HG03025 (cell line): ENCODE measurements around the gene MRPL10.

Experiments used
- ATAC-seq: cut with Tn5 transposase; IDR thresholded peaks from one replicate; pipeline ENCODE4 v1.9.1; 2021; ENCODE audit warnings: mild to moderate bottlenecking, moderate library complexity; ENCODE audit not compliant: unreplicated experiment, low FRiP score

Gene MRPL10

DNA sequence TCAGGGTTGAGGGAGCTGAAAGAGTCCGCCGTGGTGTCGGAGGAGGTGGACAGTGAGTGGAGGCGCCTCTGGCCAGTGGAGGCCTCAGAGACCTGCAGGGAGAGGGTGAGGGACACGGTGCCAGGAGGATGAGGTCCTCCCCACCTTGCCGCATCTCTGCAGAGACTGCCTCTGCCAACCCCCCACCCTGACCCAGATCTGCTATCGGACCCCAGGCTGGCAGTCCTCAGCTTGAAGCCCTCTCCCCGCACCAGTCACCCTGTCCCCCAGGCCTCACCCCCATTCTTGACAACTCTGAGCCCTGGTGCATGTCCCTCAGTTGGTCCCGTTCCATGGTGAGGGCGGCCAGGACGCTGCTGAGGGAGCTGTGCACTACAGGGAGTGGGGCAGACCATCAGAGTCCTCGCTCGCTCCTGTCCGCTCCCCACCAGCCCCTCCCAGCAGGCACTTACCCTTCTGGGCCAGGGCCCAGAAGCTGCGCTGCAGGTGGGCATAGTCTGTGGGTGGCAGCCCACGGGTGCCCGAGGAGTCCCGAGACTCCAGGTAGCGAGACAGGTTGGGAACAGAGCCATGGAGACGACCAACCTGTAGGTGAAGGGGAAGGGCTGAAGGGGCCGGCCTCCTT lies 15.1 kb downstream of the MRPL10 start:
- ATAC-seq, result no peak

DNA sequence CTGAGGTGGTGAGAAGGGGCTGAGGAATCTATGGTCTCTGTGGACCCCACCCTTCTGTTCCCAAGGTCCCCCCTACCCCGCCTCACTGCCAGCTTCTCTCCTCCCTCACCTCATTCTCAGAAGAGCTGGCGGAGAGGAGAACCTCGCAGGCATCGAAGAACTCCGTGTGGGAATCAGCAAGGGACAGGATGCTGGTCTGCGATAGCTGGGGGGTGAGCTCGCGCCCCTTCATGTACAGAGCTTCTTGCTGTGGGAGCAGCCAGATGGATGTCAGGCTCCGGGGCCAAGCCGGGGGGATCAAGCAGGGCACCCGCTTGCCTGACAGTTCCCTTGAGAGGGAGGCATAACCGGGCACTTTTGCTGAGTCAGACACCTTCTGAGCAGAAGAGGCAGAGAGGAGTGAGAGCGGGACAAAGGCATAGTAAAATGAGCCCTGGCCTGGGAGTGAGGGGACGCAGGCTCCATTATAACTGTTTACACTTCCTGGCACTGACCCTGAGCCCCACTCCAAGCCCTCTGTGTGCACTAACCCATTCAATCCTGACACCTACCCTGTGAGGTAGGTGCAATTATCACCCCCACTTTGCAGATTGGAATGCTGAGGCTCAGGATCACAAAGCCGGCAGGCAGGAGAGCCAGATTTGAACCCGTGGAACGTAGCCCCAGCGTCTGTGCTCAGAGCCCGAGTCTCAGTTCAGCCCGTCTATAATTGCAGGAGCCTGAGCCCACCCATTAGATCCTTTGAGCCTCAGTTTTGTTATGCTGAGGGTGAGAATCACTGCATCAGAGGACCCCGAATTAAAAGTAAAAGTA lies 16.0 kb downstream of the MRPL10 start:
- no peak for ATAC-seq

DNA sequence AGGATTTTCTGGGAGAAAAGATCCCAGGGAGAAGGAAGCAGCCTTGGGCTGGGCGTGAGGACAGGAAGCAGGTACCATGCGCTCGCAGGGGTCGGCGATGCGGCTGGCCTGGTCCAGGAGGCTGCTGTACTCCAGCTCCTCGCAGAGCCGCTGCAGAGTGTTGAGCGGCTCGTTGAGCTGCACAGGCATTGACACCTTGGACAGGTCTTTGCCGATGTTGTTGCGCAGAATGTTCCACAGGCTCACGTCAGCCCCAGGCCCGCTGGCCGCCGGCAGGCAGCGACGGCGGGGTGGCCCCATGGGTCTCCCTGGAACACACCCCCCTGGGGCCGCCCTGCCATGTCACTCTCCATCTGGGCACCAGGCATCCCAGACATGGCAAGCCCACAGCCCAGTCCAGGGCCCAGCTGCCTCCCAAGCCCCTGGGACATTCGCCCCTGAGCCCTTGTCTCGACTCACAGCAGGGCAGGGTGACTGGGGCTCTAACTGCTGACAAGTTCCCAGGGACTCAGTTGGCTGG lies 17.8 kb downstream of the MRPL10 start:
- ATAC-seq, result no peak

DNA sequence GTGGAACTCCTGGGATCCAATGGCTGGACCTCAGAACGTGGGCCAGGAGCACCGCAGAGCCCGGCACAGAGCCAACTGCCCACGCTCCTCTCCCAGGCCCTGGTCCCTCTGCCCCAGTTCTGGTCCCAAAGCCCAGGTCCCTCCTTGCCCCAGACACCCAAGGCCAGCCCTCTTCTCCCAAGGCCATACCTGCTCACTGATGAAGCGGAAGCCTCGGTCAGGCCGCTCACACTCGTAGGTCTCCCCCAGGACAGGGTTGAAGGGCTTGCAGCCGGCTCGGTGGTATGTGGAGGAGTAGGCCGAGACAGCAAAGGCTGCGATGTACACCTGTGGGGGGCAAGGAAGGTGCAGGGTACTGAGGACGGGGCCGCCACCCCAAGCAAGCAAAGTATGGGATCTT lies 18.3 kb downstream of the MRPL10 start:
- no peak for ATAC-seq

DNA sequence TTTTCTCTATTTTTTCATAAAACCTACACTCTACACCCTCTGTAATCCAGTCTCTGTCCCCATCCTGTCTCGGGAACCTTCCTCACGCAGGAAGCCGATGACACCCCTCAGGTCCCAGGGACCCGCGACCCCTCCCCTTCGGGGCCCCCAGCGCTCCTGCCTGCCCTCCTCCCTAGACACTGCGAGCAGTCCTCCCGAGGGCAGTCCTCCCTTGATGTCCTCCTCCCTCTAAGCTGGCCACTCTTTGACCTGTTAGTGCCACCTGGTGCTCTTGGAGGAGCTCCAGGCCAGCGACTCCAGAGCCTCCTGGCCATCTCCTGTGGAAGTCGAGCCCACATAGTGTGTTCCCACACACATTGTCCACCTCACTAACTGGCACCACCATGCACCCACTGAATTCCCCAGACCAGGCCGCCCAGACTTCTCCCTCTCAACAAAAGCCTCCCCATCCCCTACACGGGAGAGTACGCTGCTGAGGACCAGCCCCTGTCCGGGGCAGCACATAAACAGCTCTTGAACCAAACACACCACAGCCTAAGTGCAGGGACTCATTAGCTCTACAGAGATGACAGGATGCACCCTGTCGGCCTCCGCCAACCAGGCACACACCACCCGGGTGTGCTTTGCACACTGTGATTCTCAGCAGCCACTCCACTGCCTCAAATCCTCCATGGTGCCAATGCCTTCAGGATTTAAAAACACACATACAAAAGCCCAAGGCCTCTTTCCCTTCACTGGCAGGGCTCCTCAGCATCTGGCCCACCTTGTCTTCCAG lies 19.0 kb downstream of the MRPL10 start:
- ATAC-seq, result no peak

DNA sequence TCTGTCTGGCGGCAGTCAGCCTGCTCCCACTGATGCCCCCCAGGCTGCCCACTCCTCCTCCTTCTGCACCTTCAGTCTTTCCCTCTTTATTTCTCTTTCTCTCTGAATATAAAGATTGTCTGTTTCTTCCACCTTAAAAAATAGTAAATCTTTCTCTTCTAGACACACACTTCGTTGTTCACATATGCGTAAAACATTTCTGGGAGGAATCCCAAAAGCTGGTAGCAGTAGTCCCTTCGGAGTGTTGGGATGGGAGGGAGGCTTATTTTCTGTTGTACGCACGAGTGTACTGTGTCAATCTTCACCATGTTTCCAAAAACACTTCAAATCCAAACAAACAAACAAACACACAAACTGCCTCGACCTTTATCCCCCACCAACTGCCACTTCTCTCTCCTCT lies 19.6 kb downstream of the MRPL10 start:
- no peak for ATAC-seq

DNA sequence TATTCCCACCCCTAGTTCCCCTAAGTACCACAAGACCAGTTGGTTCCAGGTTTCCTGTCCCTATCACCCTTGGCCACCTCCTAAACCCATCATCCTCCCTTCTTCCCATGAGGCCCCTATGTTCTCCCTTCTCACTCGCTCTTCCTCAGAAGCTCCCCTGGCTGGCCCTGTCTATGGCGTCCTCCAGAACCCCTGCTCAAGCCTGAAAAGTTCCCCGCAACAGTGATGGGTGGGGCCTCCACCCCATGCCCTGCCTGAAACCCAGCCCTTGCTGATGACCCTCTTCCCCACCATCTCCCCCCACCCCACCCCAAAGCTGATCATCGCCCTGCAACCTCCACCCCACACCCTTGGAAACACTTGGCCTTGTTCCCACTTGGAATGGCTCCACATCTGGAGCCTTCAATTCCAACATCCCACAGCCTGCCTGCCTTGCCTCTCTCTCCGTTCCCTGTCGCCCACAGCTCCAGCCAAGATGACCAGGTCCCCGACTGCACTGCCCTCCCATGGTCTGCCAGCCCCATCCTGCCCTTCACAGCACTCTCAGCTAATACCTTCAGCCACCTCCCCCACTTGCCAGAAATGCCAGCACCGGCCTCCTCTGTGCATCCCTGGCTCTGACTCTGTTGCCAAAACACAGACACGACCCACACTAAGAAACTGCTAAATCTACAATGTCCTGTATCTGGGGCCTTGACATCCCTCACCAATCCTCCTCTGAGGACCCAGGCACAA lies 20.3 kb downstream of the MRPL10 start:
- ATAC-seq, result no peak

DNA sequence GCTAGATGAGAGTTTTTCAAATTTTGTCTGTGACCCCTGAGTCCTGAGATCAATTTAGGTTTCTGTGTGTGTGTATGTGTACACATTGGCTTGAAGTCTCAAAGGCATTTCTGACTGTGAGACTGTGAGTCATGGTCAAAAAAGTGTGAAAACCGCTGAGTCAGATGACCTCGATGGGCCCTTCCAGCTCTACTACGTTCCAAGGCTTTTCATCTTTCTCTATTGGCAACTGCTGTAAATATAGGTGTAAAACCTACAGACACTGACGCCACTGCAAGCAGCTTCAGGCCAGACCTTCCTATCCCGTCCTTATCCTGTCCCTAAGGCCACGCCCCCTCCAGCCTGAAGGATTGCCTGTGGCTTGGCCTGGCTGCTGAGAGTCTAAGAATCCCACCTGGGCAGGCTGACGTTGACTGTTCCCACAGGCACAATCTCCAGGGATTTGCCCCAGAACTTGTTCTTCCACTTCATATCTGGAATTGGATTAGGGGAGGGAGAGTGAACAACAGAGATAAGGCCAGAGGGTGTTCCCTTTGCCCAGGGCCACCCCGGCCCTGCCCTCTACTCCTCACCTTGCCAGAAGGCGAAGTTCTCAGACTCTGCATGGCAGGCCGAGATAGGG lies 21.0 kb downstream of the MRPL10 start:
- no peak for ATAC-seq

DNA sequence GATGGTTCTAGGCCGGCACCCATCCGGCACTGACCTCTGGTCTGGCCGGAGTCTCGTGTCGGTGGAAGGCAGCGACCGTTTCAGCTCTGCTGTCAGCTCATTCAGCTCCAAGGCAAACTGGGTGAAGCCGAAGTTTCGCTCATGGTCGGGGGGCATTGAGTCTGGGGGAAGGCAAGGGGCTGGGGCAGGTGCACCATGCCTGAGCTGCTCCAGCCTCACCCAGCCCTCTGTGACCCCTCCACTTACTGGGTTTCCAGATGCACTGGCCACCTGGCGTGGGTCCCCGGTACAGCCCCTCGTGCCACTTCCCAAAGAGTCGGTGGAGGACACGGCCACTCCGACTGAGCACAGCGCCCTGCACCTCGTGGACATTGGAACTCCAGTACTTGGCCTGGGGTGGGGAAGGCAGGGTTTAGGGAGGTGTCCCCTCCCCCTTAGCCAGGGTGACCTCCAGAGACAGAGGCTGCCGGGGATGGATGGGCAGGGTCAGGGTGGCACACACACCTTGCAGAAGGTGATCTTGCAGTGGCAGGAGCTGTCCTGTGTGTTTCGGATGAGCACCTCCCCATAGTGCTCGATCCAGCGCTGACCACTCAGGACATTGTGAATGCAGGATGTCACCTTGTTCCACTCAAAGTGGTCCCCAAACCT lies 22.4 kb downstream of the MRPL10 start:
- no peak for ATAC-seq

DNA sequence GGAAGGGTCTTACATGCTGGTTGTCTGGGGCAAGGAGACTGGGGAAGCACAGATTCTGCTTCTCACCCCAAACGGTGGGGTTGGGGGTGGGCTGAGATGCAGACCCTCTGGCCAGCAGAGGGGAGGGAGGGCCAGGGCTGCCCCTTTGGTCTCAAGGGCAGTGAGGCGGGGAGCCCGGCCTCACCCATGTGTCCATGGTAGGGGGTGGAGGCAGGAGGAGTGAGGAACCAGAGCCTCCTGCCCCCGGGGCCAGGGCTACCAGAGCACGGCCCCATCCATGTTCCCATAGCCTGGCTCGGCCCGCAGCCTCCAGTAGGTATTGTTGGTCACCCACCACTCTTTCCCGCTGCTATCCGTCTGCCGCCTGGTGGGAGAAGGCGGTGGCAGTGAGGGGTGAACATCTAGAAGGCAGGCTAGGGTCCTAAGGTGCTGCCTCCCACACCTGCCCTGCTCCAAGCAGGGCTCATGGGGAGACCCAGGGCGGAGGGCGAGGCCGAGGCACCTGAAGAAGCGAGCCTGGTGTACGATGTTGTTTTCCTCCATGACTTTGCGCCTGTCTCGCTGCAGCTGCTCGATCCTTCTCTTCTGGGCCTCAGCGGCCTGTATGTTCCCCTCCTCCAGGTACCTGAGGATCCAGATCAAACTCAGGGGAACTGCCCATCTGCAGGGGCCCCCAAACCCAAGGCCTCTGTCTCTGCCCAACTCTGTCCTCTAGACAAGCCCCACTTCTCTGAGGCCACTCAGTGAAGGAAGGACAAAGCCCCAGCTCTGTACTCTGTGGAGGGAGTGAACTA lies 23.1 kb downstream of the MRPL10 start:
- ATAC-seq, result no peak

DNA sequence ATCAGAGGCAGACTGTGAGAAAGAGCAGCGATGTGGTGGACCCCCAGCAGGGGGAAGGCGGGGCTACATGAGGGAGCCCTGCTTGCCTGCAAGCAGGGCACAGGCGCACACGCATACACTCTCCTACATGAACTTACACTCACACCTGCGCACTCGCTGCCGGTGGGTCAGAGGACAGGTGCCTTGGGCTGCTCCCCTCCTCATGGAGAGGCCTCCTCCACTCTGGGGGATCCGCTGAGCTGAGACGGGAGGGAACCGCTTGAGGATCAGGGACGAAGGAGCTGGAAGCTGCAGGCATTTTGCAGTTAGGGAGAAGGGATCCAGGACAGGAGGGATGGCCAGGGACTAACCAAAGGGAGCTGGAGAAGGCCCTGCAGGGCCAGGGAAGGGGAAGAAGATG lies 23.9 kb downstream of the MRPL10 start:
- ATAC-seq, result no peak

DNA sequence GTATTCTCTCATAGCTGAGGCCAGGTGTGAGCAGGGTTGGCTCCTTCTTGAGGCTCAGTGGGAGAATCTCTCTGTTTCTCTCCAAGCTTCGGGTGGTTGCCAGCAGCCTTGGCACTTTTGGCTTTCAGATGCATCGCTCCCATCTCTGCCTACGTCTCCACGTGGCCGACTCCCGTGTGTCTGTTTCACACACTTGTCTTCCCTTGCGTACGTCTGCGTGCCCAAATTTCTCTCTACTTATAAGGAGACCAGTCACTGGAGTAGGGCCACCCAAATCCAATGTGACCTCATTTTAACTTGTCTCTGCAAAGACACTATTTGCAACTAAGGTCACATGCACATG lies 24.5 kb downstream of the MRPL10 start:
- no peak for ATAC-seq

DNA sequence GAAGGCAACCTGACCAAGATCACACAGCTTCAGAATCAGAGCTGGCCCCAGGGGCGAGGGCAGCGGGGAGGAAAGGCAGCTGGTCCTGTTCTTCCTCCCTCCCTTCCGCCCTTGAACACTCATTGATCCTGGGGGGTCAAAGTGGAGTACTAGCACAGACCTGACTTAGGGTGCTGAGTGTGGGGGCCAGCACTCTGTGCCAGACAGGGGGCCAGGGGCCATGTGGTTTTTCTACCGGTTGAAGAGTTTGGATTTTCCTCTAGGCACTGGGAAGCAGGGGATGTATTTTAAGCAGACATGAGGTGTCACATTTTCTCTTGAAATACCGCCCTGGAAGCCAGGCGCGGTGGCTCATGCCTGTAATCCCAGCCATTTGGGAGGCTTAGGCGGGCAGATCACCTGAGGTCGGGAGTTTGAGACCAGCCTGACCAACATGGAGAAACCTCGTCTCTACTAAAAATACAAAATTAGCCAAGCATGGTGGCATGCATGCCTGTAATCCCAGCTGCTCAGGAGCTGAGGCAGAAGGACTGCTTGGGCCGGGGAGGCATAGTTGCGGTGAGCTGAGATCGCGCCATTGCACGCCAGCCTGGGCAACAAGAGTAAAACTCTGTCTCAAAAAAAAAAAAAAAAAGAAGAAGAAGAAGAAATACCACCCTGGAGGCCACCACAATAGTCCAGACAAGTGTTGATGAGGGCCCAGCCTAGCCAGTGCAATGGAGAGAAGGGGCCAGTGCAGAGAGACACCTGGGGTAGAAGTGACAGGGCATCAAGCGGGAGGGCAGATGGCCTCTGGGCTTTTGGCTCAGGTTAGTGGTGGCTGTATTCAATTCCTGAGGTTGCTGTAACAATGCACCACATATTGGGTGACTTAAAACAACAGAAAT lies 25.1 kb downstream of the MRPL10 start:
- ATAC-seq, result no peak

DNA sequence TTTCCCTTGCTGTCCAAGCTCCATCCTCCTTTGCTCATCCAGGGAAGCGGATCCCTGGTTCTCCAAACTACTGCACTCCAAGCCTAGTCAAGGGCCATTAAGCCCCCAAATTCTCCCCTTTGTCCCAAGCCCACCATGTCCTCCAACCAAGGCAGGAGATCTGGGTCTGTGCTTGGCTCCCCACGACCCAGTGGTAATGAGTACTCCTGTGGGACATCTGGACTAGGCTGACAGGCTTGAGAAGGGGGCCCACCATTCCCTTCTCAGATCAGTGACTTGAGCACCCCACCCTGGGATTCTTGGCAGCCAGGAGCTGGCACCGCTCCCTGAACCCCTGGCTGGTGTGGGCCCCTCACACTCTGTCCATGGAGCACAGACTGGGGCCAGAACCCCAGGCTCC lies 26.9 kb downstream of the MRPL10 start:
- ATAC-seq, result no peak

DNA sequence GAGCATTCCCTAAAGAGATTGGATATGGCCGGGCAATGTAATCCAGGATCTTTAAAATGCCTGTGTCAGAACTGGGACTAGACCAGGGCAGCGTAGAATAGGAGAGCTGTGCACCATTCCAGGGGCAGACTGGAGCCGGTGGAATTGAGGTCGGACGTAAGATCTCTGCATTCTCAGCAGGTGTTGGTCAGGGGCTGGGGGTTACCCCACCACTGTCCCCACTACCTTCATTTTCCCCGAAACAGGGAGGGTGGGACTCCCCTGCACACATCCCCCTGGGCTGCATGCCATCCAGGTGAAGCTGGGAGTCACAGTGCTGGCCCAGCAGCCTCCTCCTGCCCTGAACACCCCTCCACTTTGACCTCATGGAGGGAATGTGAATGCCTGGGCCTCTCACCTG lies 27.6 kb downstream of the MRPL10 start:
- ATAC-seq, result no peak

DNA sequence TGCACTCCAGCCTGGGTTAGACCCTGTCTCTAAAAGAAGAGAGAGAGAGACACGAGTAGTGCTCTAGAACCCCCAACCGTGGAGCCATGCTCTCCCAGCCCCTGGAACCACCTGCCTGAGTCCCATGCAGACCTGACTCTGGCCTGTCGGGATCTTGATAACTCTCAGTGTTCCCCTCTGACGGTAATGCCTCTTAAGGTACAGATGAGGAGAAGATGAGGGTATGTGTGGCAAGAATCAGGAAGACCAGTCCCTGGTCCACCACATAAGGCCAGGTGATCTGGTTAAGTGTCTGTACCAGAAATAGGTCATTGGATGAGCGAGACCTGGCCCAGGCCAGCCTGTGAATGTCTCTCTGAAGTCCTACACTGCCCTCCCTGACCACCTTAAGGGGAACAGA lies 28.1 kb downstream of the MRPL10 start:
- no peak for ATAC-seq

DNA sequence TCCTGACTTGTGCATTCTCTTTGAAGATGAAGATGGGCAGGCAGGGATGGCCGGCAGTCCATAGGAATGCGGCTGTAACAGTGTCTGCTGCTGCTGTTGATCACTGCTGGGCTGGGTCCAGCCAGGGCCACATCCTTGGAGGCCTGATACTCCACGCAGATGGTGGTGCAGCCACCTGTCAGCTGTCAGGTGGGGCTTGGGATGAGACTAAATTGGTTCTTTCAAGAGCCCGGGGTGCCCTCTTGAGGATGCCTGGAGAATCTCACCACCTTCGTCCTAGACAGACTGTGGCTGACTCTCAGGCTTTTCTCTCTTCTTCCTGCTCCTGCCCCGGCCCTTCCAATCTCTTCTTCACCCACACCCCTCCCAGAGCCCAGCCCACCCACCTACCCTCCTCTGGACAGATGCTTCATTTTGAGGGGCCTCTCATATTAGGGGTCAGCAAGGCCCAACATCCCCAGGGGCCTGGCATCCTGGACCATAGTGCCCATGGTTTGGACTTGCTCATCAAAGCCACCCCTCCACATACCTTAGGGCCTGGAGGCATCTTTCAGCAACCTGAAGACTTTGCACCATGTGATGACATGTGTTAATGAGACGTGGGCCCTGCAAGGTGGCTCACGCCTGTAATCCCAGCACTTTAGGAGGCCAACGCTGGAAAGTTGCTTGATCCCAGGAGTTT lies 28.9 kb downstream of the MRPL10 start:
- no peak for ATAC-seq

DNA sequence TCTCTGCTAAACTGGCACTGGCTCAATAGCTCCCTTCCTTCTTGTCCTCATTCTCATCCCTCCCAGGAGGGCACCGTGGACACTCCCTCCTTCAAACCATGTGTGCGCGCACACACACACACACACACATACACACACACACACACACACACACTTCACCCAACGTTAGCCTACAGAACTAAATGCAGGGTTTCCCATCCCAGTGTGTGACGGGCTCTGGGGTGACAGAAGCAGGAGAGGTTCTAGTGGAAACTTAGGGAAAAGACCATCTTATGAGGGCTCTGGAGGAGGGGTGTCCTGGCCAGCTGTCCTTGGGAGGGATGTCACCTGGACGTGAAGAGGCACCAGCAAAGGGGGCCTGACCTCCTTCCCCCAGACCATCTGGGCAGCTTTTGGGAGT lies 29.4 kb downstream of the MRPL10 start:
- ATAC-seq, result no peak
